Uterus (tissue), 2 donors: ENCODE results near the gene NHLH1.

Source experiments
- POLR2A ChIP-seq, 2 donors: fragments of 450-650 bp; IDR thresholded peaks; one replicate each; pipeline ENCODE4 v1.6.1; 2016; ENCODE audit warnings: antibody characterized with exemption in 2 of 2, mild to moderate bottlenecking in 1 of 2, moderate library complexity in 1 of 2
- TF ChIP-seq, protein P1 (sequence below), 4 experiments: fragments of 200-600 bp in 2 of 4; fragments of 450-650 bp in 2 of 4; sonication (generic) in 2 of 4; IDR thresholded peaks; one replicate each; pipeline ENCODE4 v1.5.1; 2016 to 2019; ENCODE audit warnings: antibody characterized with exemption in 4 of 4, mild to moderate bottlenecking in 2 of 4, moderate library complexity in 1 of 4

DNA sequence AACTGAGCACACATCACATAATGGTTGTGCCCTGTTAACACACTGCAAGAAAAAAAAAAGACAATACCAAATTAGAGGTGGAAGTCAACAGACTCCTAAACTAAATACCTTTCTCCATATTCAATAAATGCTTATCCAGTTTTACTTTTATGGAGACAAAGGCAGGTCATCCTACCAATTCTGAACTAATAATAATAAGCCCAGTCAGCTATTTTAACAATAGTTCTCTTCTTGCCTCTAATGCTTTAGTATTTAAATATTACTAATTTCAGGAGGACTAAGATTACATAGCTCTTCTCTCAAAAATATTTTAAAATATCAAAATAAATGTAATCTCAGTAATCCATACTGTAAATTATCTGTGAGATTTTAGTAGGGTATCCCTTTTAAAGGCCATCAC lies 34.4 kb upstream of the NHLH1 start:
- TF ChIP-seq, protein P1, sequence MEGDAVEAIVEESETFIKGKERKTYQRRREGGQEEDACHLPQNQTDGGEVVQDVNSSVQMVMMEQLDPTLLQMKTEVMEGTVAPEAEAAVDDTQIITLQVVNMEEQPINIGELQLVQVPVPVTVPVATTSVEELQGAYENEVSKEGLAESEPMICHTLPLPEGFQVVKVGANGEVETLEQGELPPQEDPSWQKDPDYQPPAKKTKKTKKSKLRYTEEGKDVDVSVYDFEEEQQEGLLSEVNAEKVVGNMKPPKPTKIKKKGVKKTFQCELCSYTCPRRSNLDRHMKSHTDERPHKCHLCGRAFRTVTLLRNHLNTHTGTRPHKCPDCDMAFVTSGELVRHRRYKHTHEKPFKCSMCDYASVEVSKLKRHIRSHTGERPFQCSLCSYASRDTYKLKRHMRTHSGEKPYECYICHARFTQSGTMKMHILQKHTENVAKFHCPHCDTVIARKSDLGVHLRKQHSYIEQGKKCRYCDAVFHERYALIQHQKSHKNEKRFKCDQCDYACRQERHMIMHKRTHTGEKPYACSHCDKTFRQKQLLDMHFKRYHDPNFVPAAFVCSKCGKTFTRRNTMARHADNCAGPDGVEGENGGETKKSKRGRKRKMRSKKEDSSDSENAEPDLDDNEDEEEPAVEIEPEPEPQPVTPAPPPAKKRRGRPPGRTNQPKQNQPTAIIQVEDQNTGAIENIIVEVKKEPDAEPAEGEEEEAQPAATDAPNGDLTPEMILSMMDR (IDR thresholded peaks at IDR 0.05), result no peak
- no peak for TF ChIP-seq POLR2A (IDR thresholded peaks at IDR 0.05)
